OCI-LY7 (cell line): Measurements from ENCODE around the gene PIK3R3. TPM values are rescaled to one million over a fixed set of nuclear protein-coding genes. Genes with fewer than 3 reads are reported as not detected.

Experiments used
- BruUV-seq: library from RNA; stranded (reverse); fragments of 400-500 nt; replicated peaks from 2 replicates; lab custom pipeline; 2021; lab: Mats Ljungman, UMichigan
- CTCF ChIA-PET: fragments of 300-600 bp; sonication (Branson Sonifier 250); formaldehyde crosslinking; loops from one replicate; lab custom pipeline; 2022; ENCODE audit warnings: antibody characterized with exemption; ENCODE audit not compliant: unreplicated experiment; lab: Charles Lee
- POLR2A ChIA-PET: fragments of 300-600 bp; sonication (Branson Sonifier 250); formaldehyde crosslinking; loops from one replicate; lab custom pipeline; 2022; ENCODE audit warnings: antibody characterized with exemption; lab: Charles Lee
- DNase-seq: peaks from one replicate; pipeline ENCODE4 v3.0.0-alpha.2; 2015; ENCODE audit warnings: low spot score
- H2AFZ ChIP-seq: fragments of 200-600 bp; sonication (generic), shearing (Covaris generic); 2 replicates; pipeline ENCODE4 v1.6.1; 2014; ENCODE audit warnings: mild to moderate bottlenecking, antibody characterized with exemption, low read length, moderate library complexity
- H3K27ac ChIP-seq: fragments of 200-600 bp; sonication (generic); 2 replicates; pipeline ENCODE4 v1.5.1; 2014; ENCODE audit warnings: mixed run types, low read depth, mild to moderate bottlenecking, moderate library complexity, low read length, inconsistent platforms; ENCODE audit not compliant: poor library complexity, severe bottlenecking
- H3K36me3 ChIP-seq: fragments of 200-600 bp; sonication (generic); 2 replicates; pipeline ENCODE4 v1.6.1; 2014; ENCODE audit warnings: mild to moderate bottlenecking, antibody characterized with exemption, low read length, moderate library complexity, mixed read lengths; ENCODE audit not compliant: insufficient read depth
- H3K4me1 ChIP-seq: fragments of 200-600 bp; sonication (generic); 2 replicates; pipeline ENCODE4 v1.5.1; 2014; ENCODE audit warnings: mild to moderate bottlenecking, low read length; ENCODE audit not compliant: insufficient read depth, poor library complexity, severe bottlenecking
- H3K4me2 ChIP-seq: fragments of 200-600 bp; sonication (generic); 2 replicates; pipeline ENCODE4 v1.6.1; 2014; ENCODE audit warnings: mild to moderate bottlenecking, low read length
- H3K4me3 ChIP-seq: fragments of 200-600 bp; sonication (generic); 2 replicates; pipeline ENCODE4 v1.5.1; 2014; ENCODE audit warnings: mild to moderate bottlenecking, low read depth, low read length; ENCODE audit not compliant: poor library complexity, severe bottlenecking
- H3K79me2 ChIP-seq: fragments of 200-600 bp; sonication (generic); 2 replicates; pipeline ENCODE4 v1.6.1; 2016; ENCODE audit warnings: low read depth, mild to moderate bottlenecking, low read length, moderate library complexity, mixed read lengths; ENCODE audit not compliant: insufficient read depth
- H3K9me2 ChIP-seq: fragments of 200-600 bp; sonication (generic); 2 replicates; pipeline ENCODE4 v1.6.1; 2016; ENCODE audit warnings: mild to moderate bottlenecking, low read length, mixed read lengths; ENCODE audit not compliant: insufficient read depth
- H3K9me3 ChIP-seq: fragments of 200-600 bp; sonication (generic); 2 replicates; pipeline ENCODE4 v1.6.1; 2014; ENCODE audit warnings: mild to moderate bottlenecking, mixed run types, low read length, mixed read lengths
- H4K20me1 ChIP-seq: fragments of 200-600 bp; sonication (generic); 2 replicates; pipeline ENCODE4 v1.6.1; 2014; ENCODE audit warnings: mild to moderate bottlenecking, antibody characterized with exemption, low read length, moderate library complexity, mixed read lengths; ENCODE audit not compliant: insufficient read depth
- EZH2phosphoT487 ChIP-seq: fragments of 200-600 bp; sonication (generic); IDR thresholded peaks from 2 replicates; pipeline ENCODE4 v1.6.1; 2018; ENCODE audit warnings: low read depth, borderline replicate concordance, mild to moderate bottlenecking, mixed run types, antibody characterized with exemption, low read length, moderate library complexity, mixed read lengths
- intact Hi-C: fragments of 100-400 bp; cut with micrococcal nuclease; formaldehyde crosslinking; loops from one replicate; pipeline ENCODE4 v1.10.0; 2022; ENCODE audit not compliant: unreplicated experiment
- total RNA-seq, 2 experiments: library from RNA; depleted of rRNA in 1 of 2; stranded (reverse); fragments of >200 nt in 1 of 2; shearing (Covaris generic) in 1 of 2; gene quantifications; 2 replicates each; pipeline ENCODE4 v1.2.3, GENCODE V29; 2014 to 2022
- TF ChIP-seq, protein P1 (sequence below): fragments of 200-600 bp; sonication (generic); conservative IDR thresholded peaks from 2 replicates; pipeline ENCODE4 v1.5.1; 2014; ENCODE audit warnings: mild to moderate bottlenecking, antibody characterized with exemption, low read length, moderate library complexity, mixed read lengths

The PIK3R3 gene
- total RNA-seq, 2 experiments from 2014 or later = 12.7 to 27.0 TPM

DNA sequence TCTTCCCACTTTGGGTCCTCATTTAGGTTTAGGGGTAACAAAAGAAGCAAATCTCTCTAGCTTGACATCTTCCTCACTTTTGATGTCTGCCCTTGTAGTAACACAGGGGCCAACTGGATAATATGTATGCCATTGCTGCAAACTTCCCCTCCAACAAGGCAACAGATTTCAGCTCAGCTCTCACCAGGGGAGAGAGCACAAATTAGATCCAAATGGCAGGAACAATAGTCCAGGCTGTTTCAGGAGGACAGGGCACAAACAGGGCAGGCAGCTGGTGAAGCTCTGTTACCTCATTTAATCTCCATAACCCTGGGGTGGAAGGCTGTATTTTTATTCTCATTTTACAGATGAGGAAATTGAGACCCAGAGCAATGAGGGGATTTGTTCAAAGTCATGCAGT, 4.3 kb upstream of the PIK3R3 start:
- intact Hi-C loops = no loop called here
- DNase-seq = no peak
- no peaks in the 10 kb centered on the region for H4K20me1 ChIP-seq
- H3K4me3 ChIP-seq = no peak overlapping the region
- H3K9me3 ChIP-seq = no peaks in the 10 kb centered on the region
- H3K36me3 ChIP-seq = no peaks in the 10 kb centered on the region
- POLR2A ChIA-PET = interaction anchor here (0.6 to 0.9 kb wide), 2 partner anchors 9 to 24 kb away, joined by 3 read pairs; no protein-coding TSS in a partner anchor
- BruUV-seq = no TSS peak
- H2AFZ ChIP-seq = no peak overlapping the region
- H3K27ac ChIP-seq = no peak overlapping the region
- CTCF ChIA-PET = no interaction called here
- H3K4me1 ChIP-seq = peaks cover 18% of the 10 kb centered on the region
- no peaks in the 10 kb centered on the region for H3K9me2 ChIP-seq
- H3K79me2 ChIP-seq = peaks cover 5% of the 10 kb centered on the region; the same call in 1 of the 2 replicates
- no peak overlapping the region for H3K4me2 ChIP-seq
- TF ChIP-seq, protein P1, sequence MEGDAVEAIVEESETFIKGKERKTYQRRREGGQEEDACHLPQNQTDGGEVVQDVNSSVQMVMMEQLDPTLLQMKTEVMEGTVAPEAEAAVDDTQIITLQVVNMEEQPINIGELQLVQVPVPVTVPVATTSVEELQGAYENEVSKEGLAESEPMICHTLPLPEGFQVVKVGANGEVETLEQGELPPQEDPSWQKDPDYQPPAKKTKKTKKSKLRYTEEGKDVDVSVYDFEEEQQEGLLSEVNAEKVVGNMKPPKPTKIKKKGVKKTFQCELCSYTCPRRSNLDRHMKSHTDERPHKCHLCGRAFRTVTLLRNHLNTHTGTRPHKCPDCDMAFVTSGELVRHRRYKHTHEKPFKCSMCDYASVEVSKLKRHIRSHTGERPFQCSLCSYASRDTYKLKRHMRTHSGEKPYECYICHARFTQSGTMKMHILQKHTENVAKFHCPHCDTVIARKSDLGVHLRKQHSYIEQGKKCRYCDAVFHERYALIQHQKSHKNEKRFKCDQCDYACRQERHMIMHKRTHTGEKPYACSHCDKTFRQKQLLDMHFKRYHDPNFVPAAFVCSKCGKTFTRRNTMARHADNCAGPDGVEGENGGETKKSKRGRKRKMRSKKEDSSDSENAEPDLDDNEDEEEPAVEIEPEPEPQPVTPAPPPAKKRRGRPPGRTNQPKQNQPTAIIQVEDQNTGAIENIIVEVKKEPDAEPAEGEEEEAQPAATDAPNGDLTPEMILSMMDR = no peak
- TF ChIP-seq EZH2phosphoT487 = no peak

DNA sequence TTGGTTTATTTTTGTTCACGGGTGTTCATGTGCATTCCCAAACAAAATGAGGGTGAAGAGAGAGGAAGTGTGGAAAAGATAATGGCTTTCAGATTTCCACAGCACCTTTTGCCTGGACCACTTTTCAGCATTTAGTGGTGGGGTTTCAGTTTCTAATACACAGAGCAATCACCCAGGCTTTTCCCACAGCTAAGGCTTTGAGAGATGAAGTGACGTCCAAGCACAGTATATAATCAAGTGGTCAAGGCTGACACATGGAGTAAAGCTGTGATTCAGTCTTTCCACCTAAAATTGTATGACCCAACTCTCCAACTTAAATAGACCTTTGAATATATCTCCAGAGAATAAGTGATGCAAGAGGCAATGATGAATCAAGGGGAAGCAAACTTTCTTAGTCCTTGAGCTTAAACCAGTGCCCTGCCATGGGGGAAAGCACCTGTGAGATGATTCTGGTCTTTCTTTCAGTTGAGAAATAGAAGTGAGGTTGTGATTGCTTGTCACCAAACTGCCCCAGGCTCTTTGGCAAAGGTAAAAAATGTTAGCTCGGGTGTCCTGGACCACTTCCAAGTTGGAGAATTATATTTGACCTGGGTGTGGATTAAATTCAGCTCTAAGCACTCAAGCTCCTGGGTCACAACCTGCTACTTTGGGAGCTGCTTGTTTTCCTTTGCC, 2.4 kb upstream of the PIK3R3 start:
- Histone ChIP-seq H3K9me3 (no peaks in the 10 kb centered on the region), H3K27ac (no peak overlapping the region), H3K4me3 (no peak overlapping the region), H3K36me3 (no peaks in the 10 kb centered on the region), H3K9me2 (no peaks in the 10 kb centered on the region), H4K20me1 (no peaks in the 10 kb centered on the region), H3K4me2 (peak overlapping the region; percentile 96), H3K4me1 (peaks cover 21% of the 10 kb centered on the region), H2AFZ (peak overlapping the region; percentile 24; the same call in 1 of the 2 replicates), H3K79me2 (peaks cover 25% of the 10 kb centered on the region)
- no TSS peak for BruUV-seq
- DNase-seq = no peak
- ChIA-PET POLR2A (interaction anchor here (0.6 to 1.6 kb wide), 11 partner anchors 12 to 93 kb away, joined by 3 to 8 read pairs (median 4); no protein-coding TSS in a partner anchor), CTCF (interaction anchor here (0.8 to 1.2 kb wide), 2 partner anchors 32 to 271 kb away, joined by 3 read pairs; no protein-coding TSS in a partner anchor)
- no peak for TF ChIP-seq EZH2phosphoT487
- TF ChIP-seq, protein P1 = no peak
- intact Hi-C loops = no loop called here
